HT1080 (cell line): ENCODE measurements around the gene RNF19B. TPM values are rescaled to one million over a fixed set of nuclear protein-coding genes. Genes with fewer than 3 reads are reported as not detected.

Experiments
- DNase-seq: peaks from one replicate; pipeline ENCODE4 v3.0.0-alpha.2; 2015; ENCODE audit warnings: low read depth
- total RNA-seq: library from RNA; depleted of rRNA; stranded (reverse); fragments of >200 nt; shearing (Covaris generic); gene quantifications from 2 replicates; pipeline ENCODE4 v1.2.3, GENCODE V29; 2014

The RNF19B gene
- total RNA-seq, 1 experiment from 2014 or later: 27.0 TPM

GRCh38 chr1:32967888-32968568, 3.4 kb upstream of the RNF19B start:
- DNase-seq: peak; percentile 46

- DNase-seq: no peak
Observed at GRCh38 chr1:32966900-32967299, 2.3 kb upstream of the RNF19B start.

GRCh38 chr1:32965251-32965747, 690 bp upstream of the RNF19B start:
- no peak for DNase-seq

GRCh38 chr1:32963746-32964460, 706 bp downstream of the RNF19B start:
- DNase-seq: peak; percentile 47

- DNase-seq: no peak
Observed at GRCh38 chr1:32962248-32962896, 2.2 kb downstream of the RNF19B start.

GRCh38 chr1:32960819-32961355, 3.7 kb downstream of the RNF19B start:
- DNase-seq: no peak

GRCh38 chr1:32960342-32960741, 4.3 kb downstream of the RNF19B start:
- DNase-seq: no peak

GRCh38 chr1:32958827-32959226, 5.8 kb downstream of the RNF19B start:
- no peak for DNase-seq

- no peak for DNase-seq
Observed at GRCh38 chr1:32957017-32957416, 7.6 kb downstream of the RNF19B start.

- peak; percentile 74 for DNase-seq
Observed at GRCh38 chr1:32954168-32954567, 10.4 kb downstream of the RNF19B start.

GRCh38 chr1:32953495-32953894, 11.1 kb downstream of the RNF19B start:
- DNase-seq: peak; percentile 90

GRCh38 chr1:32949519-32949918, 15.1 kb downstream of the RNF19B start:
- DNase-seq: no peak

GRCh38 chr1:32948905-32949304, 15.7 kb downstream of the RNF19B start:
- no peak for DNase-seq

- no peak for DNase-seq
Observed at GRCh38 chr1:32948390-32948722, 16.3 kb downstream of the RNF19B start.

GRCh38 chr1:32947669-32948389, 16.8 kb downstream of the RNF19B start:
- no peak for DNase-seq

GRCh38 chr1:32946413-32946812, 18.2 kb downstream of the RNF19B start:
- DNase-seq: no peak

GRCh38 chr1:32944180-32944579, 20.4 kb downstream of the RNF19B start:
- DNase-seq: no peak

- DNase-seq: peak; percentile 88
Observed at GRCh38 chr1:32939655-32940371, 24.8 kb downstream of the RNF19B start.

GRCh38 chr1:32937061-32937460, 27.5 kb downstream of the RNF19B start:
- DNase-seq: no peak

GRCh38 chr1:32934535-32934934, 30.1 kb downstream of the RNF19B start:
- DNase-seq: no peak
